Smooth muscle cell (in vitro differentiated cells): ENCODE data around the gene MYO16. TPM values are rescaled to one million over a fixed set of nuclear protein-coding genes. Genes with fewer than 3 reads are reported as not detected.

Source experiments
- DNase-seq: peaks from one replicate; lab custom pipeline; 2025; ENCODE audit not compliant: unreplicated experiment; lab: John Stamatoyannopoulos, UW
- H2AFZ ChIP-seq: fragments of 200-600 bp; sonication (generic); 2 replicates; pipeline ENCODE4 v1.6.0; 2016; ENCODE audit warnings: antibody characterized with exemption, low read depth, mild to moderate bottlenecking
- H3F3A ChIP-seq: fragments of 200-600 bp; sonication (generic); 2 replicates; pipeline ENCODE4 v1.6.0; 2017; ENCODE audit warnings: antibody characterized with exemption, low read depth
- H3K27ac ChIP-seq: fragments of 200-600 bp; sonication (generic); 2 replicates; pipeline ENCODE4 v1.5.1; 2016; ENCODE audit warnings: low read depth, mild to moderate bottlenecking
- H3K27me3 ChIP-seq: fragments of 200-600 bp; sonication (generic); 2 replicates; pipeline ENCODE4 v1.6.1; 2016; ENCODE audit warnings: low read depth, mild to moderate bottlenecking
- H3K36me3 ChIP-seq: fragments of 200-600 bp; sonication (generic); 2 replicates; pipeline ENCODE4 v1.5.1; 2016; ENCODE audit warnings: low read depth
- H3K4me1 ChIP-seq: fragments of 200-600 bp; sonication (generic); 2 replicates; pipeline ENCODE4 v1.5.1; 2016; ENCODE audit warnings: low read depth
- H3K4me2 ChIP-seq: fragments of 200-600 bp; sonication (generic); 2 replicates; pipeline ENCODE4 v1.6.0; 2016; ENCODE audit warnings: mild to moderate bottlenecking
- H3K4me3 ChIP-seq: fragments of 200-600 bp; sonication (generic); 2 replicates; pipeline ENCODE4 v1.5.1; 2016; ENCODE audit warnings: mild to moderate bottlenecking
- H3K79me2 ChIP-seq: fragments of 200-600 bp; sonication (generic); 2 replicates; pipeline ENCODE4 v1.6.0; 2016; ENCODE audit warnings: low read depth, mild to moderate bottlenecking
- H3K9ac ChIP-seq: fragments of 200-600 bp; sonication (generic); 2 replicates; pipeline ENCODE4 v1.6.0; 2016; ENCODE audit warnings: low read depth
- H3K9me3 ChIP-seq: fragments of 200-600 bp; sonication (generic); replicated peaks from 2 replicates; pipeline ENCODE4 v1.5.1; 2016; ENCODE audit warnings: low read depth
- H4K20me1 ChIP-seq: fragments of 200-600 bp; sonication (generic); 2 replicates; pipeline ENCODE4 v1.6.0; 2016; ENCODE audit warnings: low read depth
- CTCF ChIP-seq: fragments of 200-600 bp; sonication (generic); IDR thresholded peaks from 2 replicates; pipeline ENCODE4 v1.5.1; 2017; ENCODE audit warnings: borderline replicate concordance, mild to moderate bottlenecking, antibody characterized with exemption; ENCODE audit not compliant: insufficient read depth, poor library complexity, severe bottlenecking
- WGBS: methylation state at CpG from one replicate; pipeline ENCODE4 v1.1.7; 2016; ENCODE audit warnings: low lambda C conversion rate; 5-methylcytosine and 5-hydroxymethylcytosine counted together
- polyA plus RNA-seq: library from polyadenylated mRNA; unstranded; fragments of >200 nt; fragmentation: Nextera tagmentation; extraction: Ambion mirVana; gene quantifications from 2 replicates; pipeline ENCODE4 v1.2.1, GENCODE V29; 2016
- total RNA-seq: library from RNA; depleted of rRNA; stranded (reverse); fragments of >200 nt; gene quantifications from 2 replicates; pipeline ENCODE4 v1.2.3, GENCODE V29; 2014

MYO16 gene
- total and polyA plus RNA-seq, 2 experiments from 2014 or later, result not detected

GRCh38 chr13:108638901-108639300, 9.5 kb downstream of the MYO16 start:
- no peaks in the 10 kb centered on the region for H4K20me1 ChIP-seq
- TF ChIP-seq CTCF, result no peak
- no peaks in the 10 kb centered on the region for H3K27me3 ChIP-seq
- WGBS, result 95% methylated on average over 4 of the region's 4 CpGs
- no peaks in the 10 kb centered on the region for H3K4me1 ChIP-seq
- H3K9me3 ChIP-seq, result no peaks in the 10 kb centered on the region
- no peak overlapping the region for H3K4me3 ChIP-seq
- no peak overlapping the region for H2AFZ ChIP-seq
- H3K27ac ChIP-seq, result no peak overlapping the region
- no peaks in the 10 kb centered on the region for H3K79me2 ChIP-seq
- DNase-seq, result no peak
- H3F3A ChIP-seq, result no peaks in the 10 kb centered on the region
- no peak overlapping the region for H3K9ac ChIP-seq
- no peak overlapping the region for H3K4me2 ChIP-seq
- H3K36me3 ChIP-seq, result no peaks in the 10 kb centered on the region

- no peaks in the 10 kb centered on the region for H4K20me1 ChIP-seq
- 94% methylated on average over 4 of the region's 4 CpGs for WGBS
- no peak overlapping the region for H3K4me2 ChIP-seq
- H3K9ac ChIP-seq, result no peak overlapping the region
- no peaks in the 10 kb centered on the region for H3K9me3 ChIP-seq
- no peak for DNase-seq
- H3K4me3 ChIP-seq, result no peak overlapping the region
- H3K79me2 ChIP-seq, result no peaks in the 10 kb centered on the region
- TF ChIP-seq CTCF, result no peak
- H3K4me1 ChIP-seq, result no peaks in the 10 kb centered on the region
- H3K27me3 ChIP-seq, result no peaks in the 10 kb centered on the region
- H2AFZ ChIP-seq, result no peak overlapping the region
- H3K27ac ChIP-seq, result no peak overlapping the region
- no peaks in the 10 kb centered on the region for H3F3A ChIP-seq
- no peaks in the 10 kb centered on the region for H3K36me3 ChIP-seq
These were observed 14.4 kb downstream of the MYO16 start for GRCh38 chr13:108643646-108644353.

GRCh38 chr13:108645376-108645775, 16.0 kb downstream of the MYO16 start:
- 84% methylated on average over 5 of the region's 5 CpGs for WGBS
- H3K27me3 ChIP-seq, result no peaks in the 10 kb centered on the region
- no peaks in the 10 kb centered on the region for H3F3A ChIP-seq
- no peaks in the 10 kb centered on the region for H3K36me3 ChIP-seq
- H4K20me1 ChIP-seq, result no peaks in the 10 kb centered on the region
- no peaks in the 10 kb centered on the region for H3K9me3 ChIP-seq
- TF ChIP-seq CTCF, result no peak
- no peaks in the 10 kb centered on the region for H3K79me2 ChIP-seq
- DNase-seq, result no peak
- H3K27ac ChIP-seq, result no peak overlapping the region
- no peak overlapping the region for H3K4me3 ChIP-seq
- H3K4me2 ChIP-seq, result no peak overlapping the region
- H3K4me1 ChIP-seq, result no peaks in the 10 kb centered on the region
- no peak overlapping the region for H3K9ac ChIP-seq
- no peak overlapping the region for H2AFZ ChIP-seq

- 83% methylated on average over 3 of the region's 3 CpGs for WGBS
- H3K9me3 ChIP-seq, result no peaks in the 10 kb centered on the region
These were observed 20.9 kb downstream of the MYO16 start for GRCh38 chr13:108650271-108650670.

More at GRCh38 chr13:108650271-108650670, 20.9 kb downstream of the MYO16 start:
- DNase-seq, result no peak
- Histone ChIP-seq H2AFZ (no peak overlapping the region), H3K27ac (no peak overlapping the region), H3K27me3 (no peaks in the 10 kb centered on the region), H3K4me1 (no peaks in the 10 kb centered on the region), H3F3A (no peaks in the 10 kb centered on the region), H4K20me1 (no peaks in the 10 kb centered on the region), H3K4me2 (no peak overlapping the region), H3K79me2 (no peaks in the 10 kb centered on the region), H3K36me3 (no peaks in the 10 kb centered on the region), H3K9ac (no peak overlapping the region), H3K4me3 (no peak overlapping the region)
- TF ChIP-seq CTCF, result no peak
